Vagina (tissue), 2 donors: Measurements from ENCODE around the gene PCYT1B.

Source experiments
- CTCF ChIP-seq, 3 experiments: fragments of 450-650 bp in 2 of 3; fragments of 200-600 bp in 1 of 3; sonication (generic) in 1 of 3; IDR thresholded peaks; one replicate each; pipeline ENCODE4 v1.5.1; 2017 to 2019; ENCODE audit warnings: antibody characterized with exemption in 3 of 3, mild to moderate bottlenecking in 2 of 3, moderate library complexity in 2 of 3
- POLR2AphosphoS5 ChIP-seq, 2 donors: sonication (generic); formaldehyde crosslinking; IDR thresholded peaks; one replicate each; pipeline ENCODE4 v1.9.0; 2017; ENCODE audit warnings: antibody characterized with exemption in 2 of 2, mild to moderate bottlenecking in 2 of 2, low read depth in 1 of 2; ENCODE audit not compliant: insufficient read depth in 1 of 2

GRCh38 chrX:24563291-24564010 lies 83.7 kb downstream of the PCYT1B start:
- TF ChIP-seq CTCF (IDR thresholded peaks at IDR 0.05) = no peak
- no peak for TF ChIP-seq POLR2AphosphoS5 (IDR thresholded peaks at IDR 0.05; ENCODE audit: insufficient read depth in 1 of 2, low read depth in 1 of 2)
